GM10248 (cell line): ENCODE results near the gene MROH9.
"Not testable (repeated sequence)": the region's sequence is repeated elsewhere in the genome, so short reads cannot be mapped to it uniquely, and the experiment has no call there.

ENCODE experiments used
- CTCF ChIA-PET: fragments of 300-600 bp; sonication (Branson Sonifier 250); formaldehyde crosslinking; extraction: SDS; loops from one replicate; lab custom pipeline; 2021; ENCODE audit warnings: antibody characterized with exemption; lab: Yijun Ruan, JAX
- POLR2A ChIA-PET: fragments of 350-650 bp; sonication (Branson Sonifier 250); formaldehyde crosslinking; extraction: SDS; loops from one replicate; lab custom pipeline; 2020; ENCODE audit warnings: antibody characterized with exemption; lab: Yijun Ruan, JAX
- DNase-seq: peaks from one replicate; pipeline ENCODE4 v3.0.0; 2012; ENCODE audit errors: extremely low spot score
- CTCF ChIP-seq: IDR thresholded peaks from 2 replicates; pipeline ENCODE4 v1.5.1; 2012; ENCODE audit warnings: mild to moderate bottlenecking, low read depth; ENCODE audit errors: extremely low read depth, missing control alignments, control extremely low read depth

MROH9 gene

GRCh38 chr1:170929835-170930554, 5.3 kb upstream of the MROH9 start:
- ChIA-PET POLR2A (no interaction called here), CTCF (interaction anchor here (0.5 to 4.6 kb wide), 24 partner anchors 10 to 1015 kb away, joined by 3 to 38 read pairs (median 4); no protein-coding TSS in a partner anchor)
- TF ChIP-seq CTCF = peak; percentile 73
- peak; percentile 58 for DNase-seq

GRCh38 chr1:170931650-170932049, 3.7 kb upstream of the MROH9 start:
- TF ChIP-seq CTCF = no peak
- DNase-seq = no peak
- ChIA-PET CTCF (interaction anchor here (1.0 to 4.6 kb wide), 5 partner anchors 10 to 244 kb away, joined by 3 to 38 read pairs (median 3); no protein-coding TSS in a partner anchor), POLR2A (no interaction called here)

- no peak for TF ChIP-seq CTCF
- ChIA-PET POLR2A (no interaction called here), CTCF (interaction anchor here (1.0 to 4.6 kb wide), 3 partner anchors 9 to 244 kb away, joined by 3 to 38 read pairs (median 3); no protein-coding TSS in a partner anchor)
- DNase-seq = no peak
Observed at GRCh38 chr1:170932236-170932635, 3.1 kb upstream of the MROH9 start.

GRCh38 chr1:170938281-170938680, 2.9 kb downstream of the MROH9 start:
- no peak for TF ChIP-seq CTCF
- CTCF ChIA-PET = no interaction called here

GRCh38 chr1:170939476-170939875, 4.1 kb downstream of the MROH9 start:
- no peak for DNase-seq
- CTCF ChIA-PET = interaction anchor here (4.7 kb wide), 1 partner anchor 9 kb away, joined by 38 read pairs; no protein-coding TSS in a partner anchor
- no peak for TF ChIP-seq CTCF
- POLR2A ChIA-PET = no interaction called here

More at GRCh38 chr1:170938281-170938680, 2.9 kb downstream of the MROH9 start:
- DNase-seq = no peak
- POLR2A ChIA-PET = no interaction called here

GRCh38 chr1:170951744-170952143, 16.4 kb downstream of the MROH9 start:
- POLR2A ChIA-PET, CTCF ChIA-PET, DNase-seq: not testable (repeated sequence)

- CTCF ChIA-PET = interaction anchor here (1.3 to 1.9 kb wide), 2 partner anchors 8 to 10 kb away, joined by 4 to 11 read pairs; no protein-coding TSS in a partner anchor
- TF ChIP-seq CTCF = no peak
- no peak for DNase-seq
- POLR2A ChIA-PET = no interaction called here
Observed at GRCh38 chr1:170959385-170959784, 24.1 kb downstream of the MROH9 start.
